Endodermal cell (in vitro differentiated cells): ENCODE data around the gene LEF1. TPM values are rescaled to one million over a fixed set of nuclear protein-coding genes. Genes with fewer than 3 reads are reported as not detected.

Experiments
- DNase-seq: peaks from one replicate; pipeline ENCODE4 v3.0.0-alpha.2; 2017
- H3K27ac ChIP-seq: 2 replicates; pipeline ENCODE4 v1.5.1; 2013; ENCODE audit warnings: mild to moderate bottlenecking, low read depth, low read length, moderate library complexity
- H3K27me3 ChIP-seq: 2 replicates; pipeline ENCODE4 v1.6.1; 2013; ENCODE audit warnings: mild to moderate bottlenecking, low read length, moderate library complexity; ENCODE audit not compliant: insufficient read depth, control insufficient read depth, poor library complexity, severe bottlenecking
- H3K36me3 ChIP-seq: 2 replicates; pipeline ENCODE4 v1.7.0; 2013; ENCODE audit warnings: mild to moderate bottlenecking, low read length, moderate library complexity; ENCODE audit not compliant: control insufficient read depth, insufficient read depth
- H3K4me1 ChIP-seq: one replicate; pipeline ENCODE4 v1.7.0; 2013; ENCODE audit warnings: low read length; ENCODE audit not compliant: control insufficient read depth, insufficient read depth
- H3K4me3 ChIP-seq: 2 replicates; pipeline ENCODE4 v1.5.1; 2013; ENCODE audit warnings: mild to moderate bottlenecking, low read length, moderate library complexity
- H3K9ac ChIP-seq: 2 replicates; pipeline ENCODE4 v1.6.1; 2013; ENCODE audit warnings: mild to moderate bottlenecking, low read length, moderate library complexity; ENCODE audit not compliant: poor library complexity, severe bottlenecking; ENCODE audit errors: extremely low read depth
- H3K9me3 ChIP-seq: 2 replicates; pipeline ENCODE4 v1.6.1; 2013; ENCODE audit warnings: mild to moderate bottlenecking, low read length, moderate library complexity; ENCODE audit not compliant: control insufficient read depth
- H3K27ac Mint-ChIP-seq: 2 replicates; pipeline ENCODE4 v1.8.0; 2020; ENCODE audit warnings: mixed read lengths
- H3K27me3 Mint-ChIP-seq: 2 replicates; pipeline ENCODE4 v1.8.0; 2021; ENCODE audit warnings: mild to moderate bottlenecking, mixed read lengths; ENCODE audit not compliant: insufficient read depth
- H3K36me3 Mint-ChIP-seq: 2 replicates; pipeline ENCODE4 v1.8.0; 2020; ENCODE audit warnings: low read depth, mixed read lengths
- H3K4me1 Mint-ChIP-seq: 2 replicates; pipeline ENCODE4 v1.8.0; 2020; ENCODE audit warnings: mixed read lengths
- H3K4me3 Mint-ChIP-seq: 2 replicates; pipeline ENCODE4 v1.8.0; 2020; ENCODE audit warnings: mild to moderate bottlenecking, moderate library complexity, mixed read lengths
- H3K9me3 Mint-ChIP-seq: 2 replicates; pipeline ENCODE4 v1.8.0; 2020; ENCODE audit warnings: mild to moderate bottlenecking, mixed read lengths
- CTCF ChIP-seq: fragments of 200-600 bp; sonication (generic); conservative IDR thresholded peaks from 2 replicates; pipeline ENCODE4 v1.5.0; 2021; ENCODE audit warnings: antibody characterized with exemption, mild to moderate bottlenecking
- WGBS, 2 experiments: methylation state at CpG; one replicate each; pipeline versions ENCODE4 v1.1.5 to v1.1.7; 2013; ENCODE audit warnings: missing lambda C conversion rate in 2 of 2, mixed read lengths in 1 of 2; ENCODE audit not compliant: insufficient coverage in 1 of 2, insufficient read length in 1 of 2; 5-methylcytosine and 5-hydroxymethylcytosine counted together
- total RNA-seq, 2 donors: library from RNA; stranded (reverse); fragmentation: NEBNext Ultra II Directional in 1 of 2; extraction: Animal tissue kit (Norgen Biotek cat#: 25700) in 1 of 2; gene quantifications; 2 replicates in 1 of 2; 3 replicates in 1 of 2; pipeline ENCODE4 v1.2.1, GENCODE V29; 2021

The LEF1 gene
- total RNA-seq, 2 donors from 2014 or later = 0.95 to 1.6 TPM

DNA sequence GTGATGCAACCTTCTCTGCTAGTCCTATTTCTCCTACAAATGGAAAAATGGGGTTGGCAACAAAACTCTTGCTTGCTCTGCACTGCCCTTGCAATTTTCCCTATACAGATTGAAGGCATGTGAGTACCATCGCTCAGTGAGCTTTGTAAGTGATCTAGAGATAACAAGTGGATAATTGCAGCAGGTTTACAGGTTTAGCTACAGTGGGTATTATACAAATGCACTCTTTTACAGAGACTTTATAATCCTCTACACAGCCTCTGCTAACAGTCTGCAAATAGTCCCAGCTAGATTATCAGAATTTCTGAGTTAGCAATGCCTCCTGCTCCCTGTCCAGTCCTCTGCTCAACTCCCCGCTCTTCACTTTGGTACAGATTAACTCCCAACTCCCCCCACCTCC, 11.1 kb downstream of the LEF1 start:
- no peak overlapping the region for H3K27ac Mint-ChIP-seq
- peaks cover 19% of the 10 kb centered on the region for H3K27me3 ChIP-seq

GRCh38 chr4:108156391-108156790, 12.3 kb downstream of the LEF1 start:
- Histone ChIP-seq H3K36me3 (no peaks in the 10 kb centered on the region), H3K4me3 (no peak overlapping the region), H3K4me1 (no peaks in the 10 kb centered on the region), H3K27ac (no peak overlapping the region), H3K9ac (no peak overlapping the region), H3K27me3 (peaks cover 10% of the 10 kb centered on the region), H3K9me3 (no peaks in the 10 kb centered on the region)
- TF ChIP-seq CTCF = no peak
- Mint-ChIP-seq H3K4me3 (no peak overlapping the region), H3K36me3 (no peaks in the 10 kb centered on the region), H3K4me1 (peaks cover 20% of the 10 kb centered on the region), H3K9me3 (no peaks in the 10 kb centered on the region), H3K27ac (no peak overlapping the region), H3K27me3 (peaks cover 39% of the 10 kb centered on the region)
- 96 to 100% methylated on average over 1 to 2 of the region's 2 CpGs for WGBS, 2 experiments
- no peak for DNase-seq

More for the DNA sequence above, 11.1 kb downstream of the LEF1 start:
- Histone ChIP-seq H3K9me3 (no peaks in the 10 kb centered on the region), H3K9ac (no peak overlapping the region), H3K27ac (no peak overlapping the region), H3K36me3 (no peaks in the 10 kb centered on the region), H3K4me1 (no peaks in the 10 kb centered on the region), H3K4me3 (no peak overlapping the region)
- Mint-ChIP-seq H3K4me3 (no peak overlapping the region), H3K36me3 (no peaks in the 10 kb centered on the region), H3K4me1 (peaks cover 20% of the 10 kb centered on the region), H3K27me3 (peaks cover 47% of the 10 kb centered on the region), H3K9me3 (no peaks in the 10 kb centered on the region)
- no peak for DNase-seq
- WGBS, 2 experiments = 80% methylated on average over 2 of the region's 2 CpGs; no CpG with 5 or more reads in 1 of the 2 experiments
- TF ChIP-seq CTCF = no peak

DNA sequence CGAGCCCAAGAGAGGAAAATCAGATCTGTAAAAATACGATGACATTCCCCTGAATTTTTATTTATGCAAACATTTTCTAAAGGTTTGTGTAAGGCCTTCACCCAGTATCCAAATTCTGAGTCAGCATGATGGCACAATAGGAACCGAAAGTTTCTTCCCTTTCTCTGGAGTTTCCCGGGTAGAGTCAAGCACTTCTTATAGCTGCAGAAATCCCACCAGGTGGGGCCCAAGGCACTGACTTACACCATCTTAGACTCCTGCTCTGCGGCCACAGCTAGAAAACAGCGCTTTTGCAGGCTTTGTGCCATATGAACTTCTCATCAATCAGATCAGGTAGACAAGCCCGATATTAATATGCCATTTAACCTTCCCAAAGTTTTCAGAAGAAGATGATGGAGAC, 13.4 kb downstream of the LEF1 start:
- H3K27me3 ChIP-seq = peaks cover 6% of the 10 kb centered on the region
- Mint-ChIP-seq H3K4me1 (peaks cover 13% of the 10 kb centered on the region), H3K27me3 (peaks cover 36% of the 10 kb centered on the region), H3K9me3 (no peaks in the 10 kb centered on the region), H3K27ac (no peak overlapping the region), H3K4me3 (no peak overlapping the region), H3K36me3 (no peaks in the 10 kb centered on the region)
- H3K4me1 ChIP-seq = no peaks in the 10 kb centered on the region
- TF ChIP-seq CTCF = peak; percentile 71
- no peaks in the 10 kb centered on the region for H3K9me3 ChIP-seq
- WGBS, 2 experiments = 40 to 50% methylated on average over 7 of the region's 7 CpGs
- H3K27ac ChIP-seq = no peak overlapping the region
- no peaks in the 10 kb centered on the region for H3K36me3 ChIP-seq
- no peak overlapping the region for H3K9ac ChIP-seq
- peak; percentile 81 for DNase-seq
- no peak overlapping the region for H3K4me3 ChIP-seq
